PC-9 (cell line): Measurements from ENCODE around the gene RNF157. TPM values are rescaled to one million over a fixed set of nuclear protein-coding genes. Genes with fewer than 3 reads are reported as not detected.

Source experiments
- BruUV-seq: library from RNA; stranded (reverse); fragments of 400-500 nt; replicated peaks from 2 replicates; lab custom pipeline; 2021; lab: Mats Ljungman, UMichigan
- CTCF ChIA-PET: fragments of 300-600 bp; sonication (Branson Sonifier 250); formaldehyde crosslinking; loops from one replicate; lab custom pipeline; 2022; ENCODE audit warnings: antibody characterized with exemption; lab: Charles Lee
- POLR2A ChIA-PET: fragments of 300-600 bp; sonication (Branson Sonifier 250); formaldehyde crosslinking; loops from one replicate; lab custom pipeline; 2022; ENCODE audit warnings: antibody characterized with exemption; ENCODE audit not compliant: unreplicated experiment; lab: Charles Lee
- DNase-seq, 2 experiments: peaks; one replicate each; pipeline versions ENCODE4 v3.0.0 to v3.0.0-alpha.2; 2015 to 2022; ENCODE audit warnings: mixed read lengths in 1 of 2
- H2AFZ ChIP-seq: fragments of 200-600 bp; sonication (generic); 2 replicates; pipeline ENCODE4 v1.8.1; 2017; ENCODE audit warnings: antibody characterized with exemption
- H3F3A ChIP-seq: fragments of 200-600 bp; sonication (generic); 2 replicates; pipeline ENCODE4 v1.8.1; 2017; ENCODE audit warnings: antibody characterized with exemption, mild to moderate bottlenecking, low read depth; ENCODE audit not compliant: insufficient read depth
- H3K27ac ChIP-seq: fragments of 200-600 bp; sonication (generic); 2 replicates; pipeline ENCODE4 v1.6.1; 2016; ENCODE audit warnings: mixed run types
- H3K27me3 ChIP-seq: fragments of 200-600 bp; sonication (generic); 2 replicates; pipeline ENCODE4 v1.6.1; 2016; ENCODE audit warnings: low read depth, mixed run types; ENCODE audit not compliant: insufficient read depth
- H3K36me3 ChIP-seq: fragments of 200-600 bp; sonication (generic); 2 replicates; pipeline ENCODE4 v1.6.1; 2016; ENCODE audit warnings: low read depth, mixed run types
- H3K4me1 ChIP-seq: fragments of 200-600 bp; sonication (generic); replicated peaks from 2 replicates; pipeline ENCODE4 v1.6.1; 2016; ENCODE audit warnings: mixed run types; ENCODE audit not compliant: insufficient read depth
- H3K4me2 ChIP-seq: fragments of 200-600 bp; sonication (generic); 2 replicates; pipeline ENCODE4 v1.6.1; 2017; ENCODE audit warnings: mixed run types
- H3K4me3 ChIP-seq: fragments of 200-600 bp; sonication (generic); 2 replicates; pipeline ENCODE4 v1.6.1; 2016; ENCODE audit warnings: mixed run types
- H3K79me2 ChIP-seq: fragments of 200-600 bp; sonication (generic); 2 replicates; pipeline ENCODE4 v1.6.1; 2017; ENCODE audit warnings: low read depth, mixed run types
- H3K9me2 ChIP-seq: fragments of 200-600 bp; sonication (generic); 2 replicates; pipeline ENCODE4 v1.8.1; 2017; ENCODE audit warnings: mild to moderate bottlenecking; ENCODE audit not compliant: insufficient read depth
- H3K9me3 ChIP-seq: fragments of 200-600 bp; sonication (generic); 2 replicates; pipeline ENCODE4 v1.8.1; 2016; ENCODE audit warnings: low read depth; ENCODE audit not compliant: insufficient read depth
- H4K20me1 ChIP-seq: fragments of 200-600 bp; sonication (generic); 2 replicates; pipeline ENCODE4 v1.8.1; 2017; ENCODE audit not compliant: insufficient read depth
- EZH2 ChIP-seq: fragments of 200-600 bp; sonication (generic); IDR thresholded peaks from 2 replicates; pipeline ENCODE4 v1.8.0; 2017; ENCODE audit warnings: antibody characterized with exemption, low read depth
- intact Hi-C: fragments of 100-400 bp; cut with micrococcal nuclease; formaldehyde crosslinking; loops from one replicate; pipeline ENCODE4 v1.10.0; 2022; ENCODE audit not compliant: unreplicated experiment
- total RNA-seq: library from RNA; stranded (reverse); gene quantifications from 2 replicates; pipeline ENCODE4 v1.2.3, GENCODE V29; 2021
- TF ChIP-seq, protein P1 (sequence below): fragments of 200-600 bp; sonication (generic); conservative IDR thresholded peaks from 2 replicates; pipeline ENCODE4 v1.6.1; 2017; ENCODE audit warnings: mixed run types, antibody characterized with exemption, mild to moderate bottlenecking, moderate library complexity

The RNF157 gene
- total RNA-seq, 1 experiment from 2014 or later = 7.2 TPM

DNA sequence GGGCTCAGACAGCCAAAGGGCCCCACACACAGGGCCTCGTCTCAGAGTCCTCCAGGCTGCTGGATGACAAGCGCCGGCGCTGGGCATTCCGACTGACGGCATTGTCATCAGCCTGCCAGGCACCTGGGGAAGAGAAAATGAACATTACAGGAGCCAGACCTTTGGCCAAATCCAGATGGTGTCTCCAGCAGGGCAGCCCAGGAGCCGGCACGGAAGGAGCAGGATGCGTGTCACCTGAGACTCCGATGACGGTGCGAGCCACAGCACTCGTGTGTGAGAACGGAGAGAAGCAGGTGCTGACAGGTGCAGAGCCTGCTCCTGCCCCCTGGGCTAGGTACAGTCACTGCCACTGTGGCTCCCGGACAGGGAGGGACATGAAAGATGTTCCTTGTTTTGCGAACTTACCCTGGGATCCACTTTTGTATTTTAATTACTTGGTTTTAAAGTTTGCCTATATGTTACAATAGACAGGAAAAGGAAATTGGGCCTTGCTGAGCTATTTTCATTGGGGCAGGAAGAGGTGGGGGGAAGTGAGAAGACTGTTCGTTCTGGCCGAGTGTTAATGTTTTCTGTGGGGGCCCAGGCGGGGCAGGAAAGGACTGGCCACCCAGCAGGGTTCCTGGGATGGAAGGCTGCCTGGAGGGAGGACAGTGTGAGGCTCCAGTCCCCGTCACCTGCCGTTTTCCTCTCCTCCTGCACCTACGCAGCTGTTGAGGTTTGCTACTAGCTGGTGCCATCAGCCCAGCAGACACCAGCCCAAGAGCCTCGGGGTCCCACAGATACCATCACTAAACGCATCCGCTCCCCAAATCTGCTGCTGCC, 94.9 kb downstream of the RNF157 start:
- DNase-seq = no peak
- no peaks in the 10 kb centered on the region for H4K20me1 ChIP-seq
- ChIA-PET POLR2A (interaction anchor here (0.5 to 0.6 kb wide), 2 partner anchors 20 to 133 kb away, joined by 3 to 5 read pairs; no protein-coding TSS in a partner anchor), CTCF (interaction anchor here (0.6 kb wide), 1 partner anchor 27 kb away, joined by 3 read pairs; no protein-coding TSS in a partner anchor)
- peaks cover 27% of the 10 kb centered on the region for H3K4me1 ChIP-seq
- no peaks in the 10 kb centered on the region for H3K9me2 ChIP-seq
- H3K27ac ChIP-seq = no peak overlapping the region
- H3F3A ChIP-seq = peaks cover 10% of the 10 kb centered on the region; the same call in 1 of the 2 replicates
- H3K4me2 ChIP-seq = no peak overlapping the region
- intact Hi-C loops = no loop called here
- no peaks in the 10 kb centered on the region for H3K27me3 ChIP-seq
- H3K4me3 ChIP-seq = no peak overlapping the region
- no peaks in the 10 kb centered on the region for H3K36me3 ChIP-seq
- H3K79me2 ChIP-seq = no peaks in the 10 kb centered on the region
- no TSS peak for BruUV-seq
- TF ChIP-seq, protein P1, sequence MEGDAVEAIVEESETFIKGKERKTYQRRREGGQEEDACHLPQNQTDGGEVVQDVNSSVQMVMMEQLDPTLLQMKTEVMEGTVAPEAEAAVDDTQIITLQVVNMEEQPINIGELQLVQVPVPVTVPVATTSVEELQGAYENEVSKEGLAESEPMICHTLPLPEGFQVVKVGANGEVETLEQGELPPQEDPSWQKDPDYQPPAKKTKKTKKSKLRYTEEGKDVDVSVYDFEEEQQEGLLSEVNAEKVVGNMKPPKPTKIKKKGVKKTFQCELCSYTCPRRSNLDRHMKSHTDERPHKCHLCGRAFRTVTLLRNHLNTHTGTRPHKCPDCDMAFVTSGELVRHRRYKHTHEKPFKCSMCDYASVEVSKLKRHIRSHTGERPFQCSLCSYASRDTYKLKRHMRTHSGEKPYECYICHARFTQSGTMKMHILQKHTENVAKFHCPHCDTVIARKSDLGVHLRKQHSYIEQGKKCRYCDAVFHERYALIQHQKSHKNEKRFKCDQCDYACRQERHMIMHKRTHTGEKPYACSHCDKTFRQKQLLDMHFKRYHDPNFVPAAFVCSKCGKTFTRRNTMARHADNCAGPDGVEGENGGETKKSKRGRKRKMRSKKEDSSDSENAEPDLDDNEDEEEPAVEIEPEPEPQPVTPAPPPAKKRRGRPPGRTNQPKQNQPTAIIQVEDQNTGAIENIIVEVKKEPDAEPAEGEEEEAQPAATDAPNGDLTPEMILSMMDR = no peak
- TF ChIP-seq EZH2 = no peak
- H2AFZ ChIP-seq = no peak overlapping the region
- no peaks in the 10 kb centered on the region for H3K9me3 ChIP-seq

DNA sequence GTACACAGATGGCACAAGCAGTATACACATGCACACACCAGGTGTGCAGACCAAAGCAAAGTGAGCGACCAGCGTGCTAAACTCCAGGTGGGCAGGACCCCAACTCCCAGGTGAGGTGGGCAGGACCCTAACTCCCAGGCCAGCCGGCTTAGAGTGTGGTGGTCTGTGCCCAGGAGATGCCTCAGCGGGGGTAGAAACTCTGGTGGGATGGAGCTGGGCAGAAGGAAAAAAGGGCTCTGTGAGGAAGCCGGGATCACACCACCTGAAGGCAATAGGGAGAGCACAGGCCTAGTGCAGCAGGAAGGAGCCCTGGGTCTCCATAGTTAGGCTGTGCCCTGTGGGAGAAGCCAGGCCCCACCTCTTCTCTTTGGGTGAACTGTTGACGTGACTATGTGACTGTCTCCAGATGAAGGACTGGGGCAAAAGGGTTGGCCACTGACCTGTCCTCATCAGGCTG, 97.7 kb downstream of the RNF157 start:
- no TSS peak for BruUV-seq
- peak overlapping the region; percentile 53; the same call in 1 of the 2 replicates for H3K4me2 ChIP-seq
- no peaks in the 10 kb centered on the region for H3K9me3 ChIP-seq
- H4K20me1 ChIP-seq = no peaks in the 10 kb centered on the region
- no peak for TF ChIP-seq EZH2
- TF ChIP-seq, protein P1 = no peak
- peaks cover 10% of the 10 kb centered on the region; the same call in 1 of the 2 replicates for H3F3A ChIP-seq
- intact Hi-C loops = no loop called here
- H3K9me2 ChIP-seq = no peaks in the 10 kb centered on the region
- no peak for DNase-seq
- H3K4me1 ChIP-seq = peaks cover 27% of the 10 kb centered on the region
- H3K27ac ChIP-seq = no peak overlapping the region
- ChIA-PET CTCF (interaction anchor here (0.6 to 1.3 kb wide), 3 partner anchors 20 to 137 kb away, joined by 3 to 4 read pairs (median 4); no protein-coding TSS in a partner anchor), POLR2A (interaction anchor here (0.6 to 1.3 kb wide), 4 partner anchors 9 to 117 kb away, joined by 4 to 15 read pairs (median 5); no protein-coding TSS in a partner anchor)
- H2AFZ ChIP-seq = no peak overlapping the region
- H3K79me2 ChIP-seq = no peaks in the 10 kb centered on the region
- H3K27me3 ChIP-seq = no peaks in the 10 kb centered on the region
- H3K4me3 ChIP-seq = no peak overlapping the region
- no peaks in the 10 kb centered on the region for H3K36me3 ChIP-seq

DNA sequence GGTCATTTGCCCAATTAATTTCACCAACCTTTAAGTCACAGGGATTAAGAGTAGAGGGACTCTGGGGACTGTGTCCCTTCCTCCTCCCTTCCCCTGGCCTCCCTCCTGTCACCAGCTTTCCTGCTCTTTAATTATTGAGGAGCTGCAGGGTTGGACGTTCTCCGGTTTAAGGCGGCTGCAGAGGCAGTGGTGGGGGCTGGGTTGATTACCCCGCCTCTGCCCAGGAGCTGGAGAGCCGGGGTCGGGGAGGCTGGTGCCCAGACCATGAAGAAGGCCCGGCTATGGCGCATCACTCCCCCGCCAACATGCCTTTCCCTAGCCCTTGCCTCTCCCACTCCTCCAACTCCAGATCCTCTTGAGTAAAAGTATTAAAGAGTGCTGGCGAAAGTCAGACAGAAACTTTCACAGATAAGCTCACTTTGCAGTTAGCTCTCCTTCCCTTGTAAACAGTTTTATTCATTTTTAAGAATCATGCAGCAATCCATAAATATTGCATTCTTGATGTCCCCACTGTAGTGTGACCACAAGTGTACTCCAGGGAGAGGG, 98.2 kb downstream of the RNF157 start:
- H3K4me2 ChIP-seq = 0 out of 2 replicates have a peak overlapping the region, but pooled peaks have one; percentile 53
- H2AFZ ChIP-seq = no peak overlapping the region
- no peaks in the 10 kb centered on the region for H3K9me2 ChIP-seq
- no peak overlapping the region for H3K4me3 ChIP-seq
- no peaks in the 10 kb centered on the region for H3K27me3 ChIP-seq
- no peak for DNase-seq
- intact Hi-C loops = no loop called here
- H4K20me1 ChIP-seq = no peaks in the 10 kb centered on the region
- H3K4me1 ChIP-seq = peaks cover 27% of the 10 kb centered on the region
- H3K27ac ChIP-seq = no peak overlapping the region
- no TSS peak for BruUV-seq
- POLR2A ChIA-PET = interaction anchor here (1.3 kb wide), 1 partner anchor 10 kb away, joined by 37 read pairs; no protein-coding TSS in a partner anchor
- TF ChIP-seq, protein P1 = no peak
- TF ChIP-seq EZH2 = no peak
- no peaks in the 10 kb centered on the region for H3K9me3 ChIP-seq
- CTCF ChIA-PET = interaction anchor here (0.9 kb wide), 1 partner anchor 16 kb away, joined by 3 read pairs; no protein-coding TSS in a partner anchor
- H3K79me2 ChIP-seq = no peaks in the 10 kb centered on the region
- H3K36me3 ChIP-seq = no peaks in the 10 kb centered on the region
- H3F3A ChIP-seq = peaks cover 10% of the 10 kb centered on the region; the same call in 1 of the 2 replicates
